Measurements from ENCODE around the gene FAM151B.
"Not testable (repeated sequence)": the region's sequence is repeated elsewhere in the genome, so short reads cannot be mapped to it uniquely, and the experiment has no call there.

The FAM151B gene

GRCh38 chr5:80503641-80504040 lies 15.7 kb downstream of the FAM151B start:
- DNase-seq (ENCODE audit: low read depth in 2 of 2) = no peak

- no peak for DNase-seq (ENCODE audit: low read depth in 2 of 2)
Measured at GRCh38 chr5:80504833-80505232, 16.9 kb downstream of the FAM151B start.

DNA sequence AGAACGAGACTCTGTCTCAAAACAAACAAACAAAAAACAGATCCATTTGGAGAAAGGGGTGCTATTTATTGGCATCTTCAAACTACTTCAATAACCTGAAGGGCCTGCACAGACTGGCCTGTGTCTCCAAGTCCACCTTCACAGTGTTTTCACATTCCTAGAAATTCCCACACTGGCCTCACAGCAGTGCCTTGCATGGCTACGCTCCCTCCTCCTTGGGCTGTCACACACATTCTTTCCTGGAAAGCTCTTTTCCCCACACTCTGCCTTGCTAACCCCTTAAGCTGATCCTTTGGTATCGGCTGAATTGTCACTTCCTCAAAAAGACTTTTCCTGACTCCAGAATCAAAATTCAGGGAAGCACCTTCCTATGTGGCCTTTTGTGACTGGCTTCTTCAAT lies 19.8 kb downstream of the FAM151B start:
- no peak for DNase-seq (ENCODE audit: low read depth in 2 of 2)

DNA sequence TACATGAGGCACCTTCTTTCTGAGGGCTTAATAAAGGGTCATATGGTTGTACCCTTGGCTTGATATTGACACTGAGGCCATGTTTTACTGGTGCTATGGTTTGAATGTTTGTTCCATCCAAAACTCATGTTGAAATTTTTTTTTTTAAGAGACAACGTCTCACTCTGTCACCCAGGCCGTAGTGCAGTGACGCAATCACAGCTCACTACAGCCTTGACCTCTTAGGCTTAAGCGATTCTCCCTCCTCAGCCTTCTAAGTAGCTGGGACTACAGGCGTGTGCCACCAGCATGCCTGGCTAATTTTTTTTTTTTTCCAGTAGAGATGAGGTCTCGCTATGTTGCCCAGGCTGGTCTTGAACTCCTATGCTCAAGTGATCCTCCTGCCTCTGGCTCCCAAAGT lies 20.9 kb downstream of the FAM151B start:
- DNase-seq (ENCODE audit: low read depth in 2 of 2) = no peak

- DNase-seq (ENCODE audit: low read depth in 2 of 2) = no peak
Measured at GRCh38 chr5:80509362-80509761, 21.5 kb downstream of the FAM151B start.

GRCh38 chr5:80516826-80517225 lies 28.9 kb downstream of the FAM151B start:
- peak; percentile 2 to 14 for DNase-seq (ENCODE audit: low read depth in 2 of 2)

DNA sequence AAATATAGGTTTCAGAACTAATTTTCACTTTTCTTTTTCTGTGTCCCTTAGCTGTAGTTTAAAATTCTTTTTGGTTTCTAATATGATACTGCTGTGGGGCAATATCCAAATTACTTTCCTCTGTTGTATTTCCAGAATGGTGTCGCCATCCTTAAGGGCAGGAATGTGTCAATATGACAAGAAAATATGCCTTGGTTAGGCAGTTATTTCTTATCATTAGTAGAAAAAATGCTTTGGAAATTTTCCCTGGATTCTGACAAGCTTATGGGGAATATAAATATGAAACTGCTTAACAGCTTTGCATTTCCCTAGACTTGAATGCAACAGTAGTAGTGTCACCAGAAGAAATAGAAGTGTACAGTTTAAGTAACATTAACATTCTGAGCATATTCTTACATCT lies 52.8 kb downstream of the FAM151B start:
- DNase-seq (ENCODE audit: low read depth in 2 of 2) = no peak

- DNase-seq (ENCODE audit: low read depth in 2 of 2) = no peak
Measured at GRCh38 chr5:80541392-80541791, 53.5 kb downstream of the FAM151B start.

- no peak for DNase-seq (ENCODE audit: low read depth in 2 of 2)
Measured at GRCh38 chr5:80554646-80555045, 66.7 kb downstream of the FAM151B start.

DNA sequence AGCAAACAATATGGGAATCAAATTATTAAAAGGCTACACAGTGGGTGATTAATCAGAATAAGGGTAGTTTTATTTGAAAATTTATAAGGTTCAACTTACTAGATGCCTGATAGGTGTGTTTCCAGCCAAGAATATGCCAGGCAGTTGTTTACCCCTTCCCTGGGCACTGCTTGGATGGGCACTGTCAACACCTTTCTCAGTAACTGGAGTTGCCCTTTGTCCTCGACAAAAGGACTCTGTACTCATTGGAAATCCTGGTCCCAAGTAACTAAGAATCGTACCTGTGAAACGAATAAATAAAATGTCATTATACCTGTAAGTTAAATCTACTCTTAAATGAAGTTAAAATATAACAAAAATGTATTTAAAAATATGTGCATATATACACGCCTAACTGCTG lies 67.2 kb downstream of the FAM151B start:
- no peak for DNase-seq (ENCODE audit: low read depth in 2 of 2)

DNA sequence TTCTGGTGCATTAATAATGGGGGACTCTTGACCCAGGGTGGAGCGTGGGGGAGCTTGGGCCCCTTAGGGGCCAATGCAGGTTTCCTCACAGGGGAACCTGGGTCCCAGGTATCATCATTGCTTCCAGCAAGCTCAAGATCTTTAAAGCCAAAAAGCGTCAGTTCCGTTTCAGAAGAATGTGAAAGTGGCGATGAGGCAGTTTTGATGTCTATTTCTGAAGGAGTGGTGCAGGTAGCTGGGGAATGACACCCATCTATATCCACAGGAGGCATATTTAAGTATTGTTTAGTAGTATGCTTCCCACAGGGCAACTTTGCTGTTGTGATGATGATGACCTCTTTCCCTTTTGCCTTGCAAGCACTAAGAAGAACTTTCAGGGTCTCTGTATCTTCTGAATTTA lies 71.3 kb downstream of the FAM151B start:
- no peak for DNase-seq (ENCODE audit: low read depth in 2 of 2)

DNA sequence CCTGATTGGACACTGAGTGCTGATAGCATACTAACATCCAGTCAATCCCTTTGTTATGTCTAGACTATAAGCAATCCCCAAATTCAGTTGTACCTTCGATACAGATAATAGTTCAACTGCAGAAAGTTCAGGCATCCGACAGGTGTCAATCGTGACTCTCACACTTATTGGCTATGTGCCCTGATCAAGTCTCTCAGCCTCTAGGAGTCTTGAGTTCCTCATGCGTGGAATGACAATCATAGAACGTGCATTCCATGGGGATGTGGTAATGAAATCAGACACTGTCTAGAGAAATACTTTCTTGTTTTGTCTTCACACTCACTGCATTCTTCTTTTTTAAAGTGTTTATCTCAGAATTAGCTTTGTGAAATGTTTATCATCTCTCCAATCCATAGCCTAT lies 77.4 kb downstream of the FAM151B start:
- no peak for DNase-seq (ENCODE audit: low read depth in 2 of 2)

- no peak for DNase-seq (ENCODE audit: low read depth in 2 of 2)
Measured at GRCh38 chr5:80566711-80567259, 78.9 kb downstream of the FAM151B start.

GRCh38 chr5:80568251-80568650 lies 80.4 kb downstream of the FAM151B start:
- no peak for DNase-seq (ENCODE audit: low read depth in 2 of 2)

DNA sequence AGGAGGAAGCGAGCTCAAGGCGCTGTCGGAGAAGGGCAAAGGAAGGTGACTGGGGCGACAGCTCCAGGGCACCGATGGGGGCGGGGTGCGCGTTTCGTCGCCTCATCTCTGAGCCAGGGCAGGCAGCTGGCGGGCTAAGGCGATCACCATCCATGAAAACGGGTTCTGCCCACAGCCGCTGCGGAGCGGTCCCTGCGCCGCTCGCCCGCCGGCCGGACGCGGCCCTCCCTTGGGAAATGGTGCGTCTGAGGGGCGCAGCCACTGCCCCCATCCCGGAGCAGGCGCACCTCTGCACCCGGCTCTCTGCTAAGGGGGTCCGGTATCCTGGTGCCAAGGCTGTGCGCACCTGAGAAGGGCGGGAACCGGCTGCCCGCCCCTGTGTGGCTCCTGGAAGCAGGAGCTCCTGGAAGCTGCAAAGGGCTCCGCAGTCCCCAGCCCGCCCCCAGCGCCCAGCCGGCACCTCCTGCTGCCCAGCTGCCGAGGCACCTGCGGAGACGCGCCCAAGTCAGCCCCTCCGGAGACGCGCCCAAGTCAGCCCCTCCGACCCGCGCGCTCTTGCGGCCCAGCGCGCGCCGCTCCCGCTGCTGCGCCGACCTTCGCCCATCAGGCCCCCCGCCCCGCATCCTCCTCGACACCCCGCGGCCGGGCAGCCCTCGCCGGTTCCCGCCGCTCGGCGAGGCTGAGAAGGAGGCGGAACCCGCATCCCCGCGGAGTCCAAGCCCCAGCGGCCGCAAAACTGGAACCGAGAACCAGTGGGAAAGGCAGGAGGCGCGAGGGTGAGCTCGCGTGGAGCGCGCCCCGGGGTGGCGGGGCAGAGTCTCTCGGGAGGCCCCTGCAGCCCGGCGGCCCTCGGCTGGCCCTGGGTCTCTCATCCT lies 81.4 kb downstream of the FAM151B start:
- no peak for DNase-seq (ENCODE audit: low read depth in 2 of 2)

DNA sequence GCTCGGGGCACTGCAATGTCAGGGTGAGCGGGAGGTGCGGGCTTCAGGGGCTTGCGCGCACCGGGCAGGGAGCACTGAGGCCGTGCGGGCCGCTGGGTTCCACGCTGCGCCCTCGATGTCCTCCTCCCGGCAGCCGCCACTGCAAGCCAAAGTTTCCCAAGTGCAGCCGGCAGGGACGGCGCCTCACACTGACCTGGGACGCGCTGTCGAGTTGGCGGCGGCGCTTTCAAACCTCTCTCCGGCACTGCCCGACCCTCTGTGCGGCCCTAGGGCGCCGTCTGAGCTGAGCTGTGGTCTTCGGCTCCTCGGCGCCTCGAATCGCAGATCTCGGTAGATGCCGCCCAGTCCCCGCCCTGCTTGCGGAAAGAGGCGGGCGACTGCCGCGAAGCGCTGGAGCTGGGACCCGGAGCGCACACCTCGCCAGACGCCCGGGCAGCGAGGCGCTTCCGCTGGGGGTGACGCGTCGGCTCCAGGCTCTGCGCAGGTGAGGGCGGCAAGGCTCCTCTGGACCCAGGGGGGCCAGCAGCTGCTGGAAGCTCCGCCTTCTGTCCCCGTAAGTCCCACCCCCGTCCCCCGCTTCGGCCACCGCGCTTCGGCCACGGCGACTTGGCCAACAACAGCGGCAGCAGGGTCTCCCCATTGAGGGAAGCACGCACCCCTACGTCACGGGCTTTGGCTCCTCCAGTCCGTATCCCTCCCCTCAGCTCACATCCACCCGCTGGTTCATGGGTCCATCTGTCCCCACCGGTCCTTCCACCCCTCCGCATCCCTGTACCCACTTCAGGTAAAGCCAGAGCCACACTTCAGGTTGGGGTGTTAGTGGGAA lies 82.3 kb downstream of the FAM151B start, which contains the start of gene ANKRD34B:
Gene ANKRD34B, minus strand, starts transcription at position 320 of the 826 bp plus-strand sequence. CDS start 10,261 bp downstream, outside the sequence.
- peak; percentile 25 to 36 for DNase-seq (ENCODE audit: low read depth in 2 of 2)

DNA sequence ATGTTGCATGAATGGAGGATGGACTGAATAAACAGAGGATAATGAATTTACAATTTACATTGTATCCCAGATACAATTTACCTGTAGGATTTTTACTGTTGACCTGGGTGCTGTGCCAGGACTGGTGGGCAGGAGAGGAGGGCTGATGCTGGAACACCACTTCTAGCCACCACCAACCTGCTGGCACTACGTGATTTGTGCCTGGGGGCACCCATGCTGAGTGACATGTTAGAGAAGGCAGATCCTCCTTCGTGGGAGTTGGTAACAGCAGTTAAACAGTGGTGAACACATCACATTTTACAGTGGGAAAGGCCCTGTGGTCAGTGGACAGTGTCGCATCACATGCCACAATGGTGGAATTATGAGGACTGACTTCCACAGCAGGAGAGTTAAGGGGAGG lies 85.2 kb downstream of the FAM151B start:
- DNase-seq (ENCODE audit: low read depth in 2 of 2) = no peak

DNA sequence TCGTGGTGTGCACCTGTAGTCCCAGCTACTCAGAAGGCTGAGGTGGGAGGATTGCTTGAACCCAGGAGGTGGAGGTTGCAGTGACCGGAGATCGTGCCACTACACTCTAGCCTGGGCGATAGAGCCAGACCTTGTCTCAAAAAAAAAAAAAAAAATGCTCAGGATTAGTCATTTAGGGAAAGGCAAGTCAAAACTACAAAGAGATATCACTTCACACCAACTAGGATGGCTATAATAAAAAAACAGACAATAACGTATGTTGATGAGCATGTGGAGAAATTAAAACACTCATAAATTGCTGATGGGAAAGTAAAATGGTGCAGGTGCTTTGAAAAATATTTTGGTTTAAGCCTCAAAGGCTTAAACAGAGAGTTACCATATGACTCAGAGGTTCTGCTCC lies 88.5 kb downstream of the FAM151B start:
- no peak for DNase-seq (ENCODE audit: low read depth in 2 of 2)

GRCh38 chr5:80577707-80578106 lies 89.8 kb downstream of the FAM151B start:
- DNase-seq (ENCODE audit: low read depth in 2 of 2) = no peak

GRCh38 chr5:80579050-80579449 lies 91.2 kb downstream of the FAM151B start:
- DNase-seq (ENCODE audit: low read depth in 2 of 2) = no peak

DNA sequence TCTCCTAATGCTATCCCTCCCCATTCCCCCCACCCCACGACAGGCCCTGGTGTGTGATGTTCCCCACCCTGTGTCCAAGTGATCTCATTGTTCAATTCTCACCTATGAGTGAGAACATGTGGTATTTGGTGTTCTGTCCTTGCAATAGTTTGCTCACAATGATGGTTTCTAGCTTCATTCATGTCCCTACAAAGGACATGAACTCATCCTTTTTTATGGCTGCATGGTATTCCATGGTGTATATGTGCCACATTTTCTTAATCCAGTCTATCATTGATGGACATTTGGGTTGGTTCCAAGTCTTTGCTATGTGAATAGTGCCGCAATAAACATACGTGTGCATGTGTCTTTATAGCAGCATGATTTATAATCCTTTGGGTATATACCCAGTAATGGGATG lies 92.4 kb downstream of the FAM151B start:
- not testable (repeated sequence) for DNase-seq (ENCODE audit: low read depth in 2 of 2)

DNA sequence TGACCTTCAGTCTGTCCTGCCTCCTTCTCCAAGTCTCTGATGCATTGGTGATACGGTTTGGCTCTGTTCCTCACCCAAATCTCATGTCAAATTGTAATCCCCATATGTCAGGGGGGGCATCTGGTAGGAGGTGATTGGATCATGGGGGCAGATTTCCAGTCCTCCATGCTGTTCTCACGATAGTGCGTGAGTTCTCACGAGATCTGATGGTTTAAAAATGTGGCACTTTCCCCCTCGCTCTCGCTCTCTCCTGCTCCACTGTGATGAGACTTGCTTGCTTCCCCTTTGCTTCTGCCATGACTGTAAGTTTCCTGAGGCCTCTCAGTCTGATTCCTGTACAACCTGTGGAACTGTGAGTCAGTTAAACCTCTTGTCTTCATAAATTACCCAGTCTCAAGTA lies 96.9 kb downstream of the FAM151B start:
- no peak for DNase-seq (ENCODE audit: low read depth in 2 of 2)
